SU-DHL-6 (cell line): Measurements from ENCODE around the gene CACNB4.

Experiments used
- H2AFZ ChIP-seq: fragments of 200-600 bp; sonication (generic); 2 replicates; pipeline ENCODE4 v1.6.1; 2014; ENCODE audit warnings: low read depth, mild to moderate bottlenecking, moderate library complexity, mixed read lengths, antibody characterized with exemption, low read length; ENCODE audit not compliant: severe bottlenecking
- H3F3A ChIP-seq: fragments of 200-600 bp; shearing (Covaris generic); 2 replicates; pipeline ENCODE4 v1.6.0; 2016; ENCODE audit warnings: antibody characterized with exemption, mild to moderate bottlenecking; ENCODE audit not compliant: insufficient read depth
- H3K27ac ChIP-seq: fragments of 200-600 bp; sonication (generic); 2 replicates; pipeline ENCODE4 v1.5.1; 2016; ENCODE audit warnings: low read depth, mild to moderate bottlenecking, low read length, moderate library complexity, mixed read lengths
- H3K27me3 ChIP-seq: fragments of 200-600 bp; sonication (generic), shearing (Covaris generic); 2 replicates; pipeline ENCODE4 v1.6.0; 2014; ENCODE audit warnings: mild to moderate bottlenecking, low read length
- H3K36me3 ChIP-seq: fragments of 200-600 bp; sonication (generic); 2 replicates; pipeline ENCODE4 v1.6.1; 2014; ENCODE audit warnings: mild to moderate bottlenecking, low read length, mixed read lengths
- H3K4me2 ChIP-seq: fragments of 300-600, 200-600 bp; shearing (Covaris generic), sonication (generic); 2 replicates; pipeline ENCODE4 v1.6.0; 2014; ENCODE audit warnings: low read length, low read depth, mild to moderate bottlenecking; ENCODE audit not compliant: poor library complexity, severe bottlenecking
- H3K4me3 ChIP-seq: fragments of 200-600 bp; sonication (generic); 2 replicates; pipeline ENCODE4 v1.5.1; 2014; ENCODE audit warnings: antibody characterized with exemption, low read length, mild to moderate bottlenecking, mixed read lengths; ENCODE audit not compliant: insufficient read depth, poor library complexity, severe bottlenecking
- H3K79me2 ChIP-seq: fragments of 200-600 bp; sonication (generic); 2 replicates; pipeline ENCODE4 v1.6.1; 2014; ENCODE audit warnings: mild to moderate bottlenecking, low read length, moderate library complexity; ENCODE audit not compliant: insufficient read depth
- H3K9ac ChIP-seq: fragments of 200-600 bp; sonication (generic); 2 replicates; pipeline ENCODE4 v1.7.0; 2014; ENCODE audit warnings: mild to moderate bottlenecking, low read length
- H3K9me2 ChIP-seq: fragments of 200-600 bp; sonication (generic); replicated peaks from 2 replicates; pipeline ENCODE4 v1.6.1; 2014; ENCODE audit warnings: low read length; ENCODE audit not compliant: insufficient read depth
- H3K9me3 ChIP-seq: fragments of 200-600 bp; sonication (generic); 2 replicates; pipeline ENCODE4 v1.6.1; 2014; ENCODE audit warnings: low read length, mixed read lengths; ENCODE audit not compliant: insufficient read depth
- H4K20me1 ChIP-seq: fragments of 200-600 bp; sonication (generic); 2 replicates; pipeline ENCODE4 v1.6.1; 2014; ENCODE audit warnings: low read depth, mild to moderate bottlenecking, antibody characterized with exemption, low read length, moderate library complexity, mixed read lengths
- CTCF ChIP-seq: fragments of 200-600 bp; sonication (generic); IDR thresholded peaks from one replicate; pipeline ENCODE4 v1.5.1; 2017; ENCODE audit warnings: antibody characterized with exemption, mild to moderate bottlenecking, low read length, moderate library complexity; ENCODE audit not compliant: insufficient read depth, poor library complexity, severe bottlenecking
- EZH2phosphoT487 ChIP-seq: fragments of 200-600 bp; sonication (generic), shearing (Covaris generic); conservative IDR thresholded peaks from 2 replicates; pipeline ENCODE4 v1.6.1; 2018; ENCODE audit warnings: mild to moderate bottlenecking, antibody characterized with exemption, low read length, moderate library complexity, mixed read lengths

CACNB4 gene

GRCh38 chr2:151808258-151809072, 290.4 kb downstream of the CACNB4 start:
- H3F3A ChIP-seq = peaks cover 6% of the 10 kb centered on the region; the same call in 1 of the 2 replicates
- peaks cover 64% of the 10 kb centered on the region for H3K36me3 ChIP-seq
- no peaks in the 10 kb centered on the region for H3K9me3 ChIP-seq
- H3K27me3 ChIP-seq = no peaks in the 10 kb centered on the region
- no peak overlapping the region for H3K4me3 ChIP-seq
- H3K9ac ChIP-seq = no peak overlapping the region
- H3K27ac ChIP-seq = no peak overlapping the region
- no peaks in the 10 kb centered on the region for H3K9me2 ChIP-seq
- no peak overlapping the region for H3K4me2 ChIP-seq
- H3K79me2 ChIP-seq = peaks cover 9% of the 10 kb centered on the region; the same call in 1 of the 2 replicates
- TF ChIP-seq CTCF = peak; percentile 36
- TF ChIP-seq EZH2phosphoT487 = no peak
- no peak overlapping the region for H2AFZ ChIP-seq
- peaks cover 8% of the 10 kb centered on the region for H4K20me1 ChIP-seq

GRCh38 chr2:151805961-151806360, 292.9 kb downstream of the CACNB4 start:
- no peaks in the 10 kb centered on the region for H3K27me3 ChIP-seq
- H3K9me3 ChIP-seq = no peaks in the 10 kb centered on the region
- H3K36me3 ChIP-seq = peaks cover 60% of the 10 kb centered on the region
- no peaks in the 10 kb centered on the region for H3K9me2 ChIP-seq
- no peak for TF ChIP-seq CTCF
- H3F3A ChIP-seq = no peaks in the 10 kb centered on the region; the same call in 1 of the 2 replicates
- H2AFZ ChIP-seq = no peak overlapping the region
- H3K4me3 ChIP-seq = no peak overlapping the region
- no peak overlapping the region for H3K27ac ChIP-seq
- no peaks in the 10 kb centered on the region; the same call in 1 of the 2 replicates for H4K20me1 ChIP-seq
- no peak overlapping the region for H3K9ac ChIP-seq
- no peak overlapping the region for H3K4me2 ChIP-seq
- H3K79me2 ChIP-seq = 0 out of 2 replicates have a peak, but pooled peaks cover 5% of the 10 kb centered on the region

GRCh38 chr2:151805343-151805742, 293.5 kb downstream of the CACNB4 start:
- no peaks in the 10 kb centered on the region; the same call in 1 of the 2 replicates for H3F3A ChIP-seq
- H4K20me1 ChIP-seq = no peaks in the 10 kb centered on the region; the same call in 1 of the 2 replicates
- H3K36me3 ChIP-seq = peaks cover 59% of the 10 kb centered on the region
- H3K79me2 ChIP-seq = 0 out of 2 replicates have a peak, but pooled peaks cover 5% of the 10 kb centered on the region
- H3K9me3 ChIP-seq = no peaks in the 10 kb centered on the region
- no peak overlapping the region for H2AFZ ChIP-seq
- H3K4me2 ChIP-seq = no peak overlapping the region
- TF ChIP-seq EZH2phosphoT487 = no peak
- no peak for TF ChIP-seq CTCF
- no peak overlapping the region for H3K9ac ChIP-seq
- H3K27ac ChIP-seq = no peak overlapping the region
- no peak overlapping the region for H3K4me3 ChIP-seq
- no peaks in the 10 kb centered on the region for H3K9me2 ChIP-seq
- no peaks in the 10 kb centered on the region for H3K27me3 ChIP-seq
